OCI-LY7 (cell line): Measurements from ENCODE around the gene INHBB. TPM values are rescaled to one million over a fixed set of nuclear protein-coding genes. Genes with fewer than 3 reads are reported as not detected.

Experiments
- BruUV-seq: library from RNA; stranded (reverse); fragments of 400-500 nt; replicated peaks from 2 replicates; lab custom pipeline; 2021; lab: Mats Ljungman, UMichigan
- CTCF ChIA-PET: fragments of 300-600 bp; sonication (Branson Sonifier 250); formaldehyde crosslinking; loops from one replicate; lab custom pipeline; 2022; ENCODE audit warnings: antibody characterized with exemption; ENCODE audit not compliant: unreplicated experiment; lab: Charles Lee
- POLR2A ChIA-PET: fragments of 300-600 bp; sonication (Branson Sonifier 250); formaldehyde crosslinking; loops from one replicate; lab custom pipeline; 2022; ENCODE audit warnings: antibody characterized with exemption; lab: Charles Lee
- DNase-seq: peaks from one replicate; pipeline ENCODE4 v3.0.0-alpha.2; 2015; ENCODE audit warnings: low spot score
- H2AFZ ChIP-seq: fragments of 200-600 bp; sonication (generic), shearing (Covaris generic); 2 replicates; pipeline ENCODE4 v1.6.1; 2014; ENCODE audit warnings: mild to moderate bottlenecking, antibody characterized with exemption, low read length, moderate library complexity
- H3K27ac ChIP-seq: fragments of 200-600 bp; sonication (generic); 2 replicates; pipeline ENCODE4 v1.5.1; 2014; ENCODE audit warnings: mixed run types, low read depth, mild to moderate bottlenecking, moderate library complexity, low read length, inconsistent platforms; ENCODE audit not compliant: poor library complexity, severe bottlenecking
- H3K36me3 ChIP-seq: fragments of 200-600 bp; sonication (generic); 2 replicates; pipeline ENCODE4 v1.6.1; 2014; ENCODE audit warnings: mild to moderate bottlenecking, antibody characterized with exemption, low read length, moderate library complexity, mixed read lengths; ENCODE audit not compliant: insufficient read depth
- H3K4me1 ChIP-seq: fragments of 200-600 bp; sonication (generic); 2 replicates; pipeline ENCODE4 v1.5.1; 2014; ENCODE audit warnings: mild to moderate bottlenecking, low read length; ENCODE audit not compliant: insufficient read depth, poor library complexity, severe bottlenecking
- H3K4me2 ChIP-seq: fragments of 200-600 bp; sonication (generic); 2 replicates; pipeline ENCODE4 v1.6.1; 2014; ENCODE audit warnings: mild to moderate bottlenecking, low read length
- H3K4me3 ChIP-seq: fragments of 200-600 bp; sonication (generic); 2 replicates; pipeline ENCODE4 v1.5.1; 2014; ENCODE audit warnings: mild to moderate bottlenecking, low read depth, low read length; ENCODE audit not compliant: poor library complexity, severe bottlenecking
- H3K79me2 ChIP-seq: fragments of 200-600 bp; sonication (generic); 2 replicates; pipeline ENCODE4 v1.6.1; 2016; ENCODE audit warnings: low read depth, mild to moderate bottlenecking, low read length, moderate library complexity, mixed read lengths; ENCODE audit not compliant: insufficient read depth
- H3K9me2 ChIP-seq: fragments of 200-600 bp; sonication (generic); 2 replicates; pipeline ENCODE4 v1.6.1; 2016; ENCODE audit warnings: mild to moderate bottlenecking, low read length, mixed read lengths; ENCODE audit not compliant: insufficient read depth
- H3K9me3 ChIP-seq: fragments of 200-600 bp; sonication (generic); 2 replicates; pipeline ENCODE4 v1.6.1; 2014; ENCODE audit warnings: mild to moderate bottlenecking, mixed run types, low read length, mixed read lengths
- H4K20me1 ChIP-seq: fragments of 200-600 bp; sonication (generic); 2 replicates; pipeline ENCODE4 v1.6.1; 2014; ENCODE audit warnings: mild to moderate bottlenecking, antibody characterized with exemption, low read length, moderate library complexity, mixed read lengths; ENCODE audit not compliant: insufficient read depth
- EZH2phosphoT487 ChIP-seq: fragments of 200-600 bp; sonication (generic); IDR thresholded peaks from 2 replicates; pipeline ENCODE4 v1.6.1; 2018; ENCODE audit warnings: low read depth, borderline replicate concordance, mild to moderate bottlenecking, mixed run types, antibody characterized with exemption, low read length, moderate library complexity, mixed read lengths
- intact Hi-C: fragments of 100-400 bp; cut with micrococcal nuclease; formaldehyde crosslinking; loops from one replicate; pipeline ENCODE4 v1.10.0; 2022; ENCODE audit not compliant: unreplicated experiment
- total RNA-seq, 2 experiments: library from RNA; depleted of rRNA in 1 of 2; stranded (reverse); fragments of >200 nt in 1 of 2; shearing (Covaris generic) in 1 of 2; gene quantifications; 2 replicates each; pipeline ENCODE4 v1.2.3, GENCODE V29; 2014 to 2022
- TF ChIP-seq, protein P1 (sequence below): fragments of 200-600 bp; sonication (generic); conservative IDR thresholded peaks from 2 replicates; pipeline ENCODE4 v1.5.1; 2014; ENCODE audit warnings: mild to moderate bottlenecking, antibody characterized with exemption, low read length, moderate library complexity, mixed read lengths

INHBB gene
- total RNA-seq, 2 experiments from 2014 or later: not detected

- H3K9me3 ChIP-seq: no peaks in the 10 kb centered on the region
- POLR2A ChIA-PET: no interaction called here
- no peak overlapping the region for H3K27ac ChIP-seq
- H2AFZ ChIP-seq: no peak overlapping the region
- intact Hi-C loops: no loop called here
- no peak for DNase-seq
- TF ChIP-seq EZH2phosphoT487: no peak
- TF ChIP-seq, protein P1, sequence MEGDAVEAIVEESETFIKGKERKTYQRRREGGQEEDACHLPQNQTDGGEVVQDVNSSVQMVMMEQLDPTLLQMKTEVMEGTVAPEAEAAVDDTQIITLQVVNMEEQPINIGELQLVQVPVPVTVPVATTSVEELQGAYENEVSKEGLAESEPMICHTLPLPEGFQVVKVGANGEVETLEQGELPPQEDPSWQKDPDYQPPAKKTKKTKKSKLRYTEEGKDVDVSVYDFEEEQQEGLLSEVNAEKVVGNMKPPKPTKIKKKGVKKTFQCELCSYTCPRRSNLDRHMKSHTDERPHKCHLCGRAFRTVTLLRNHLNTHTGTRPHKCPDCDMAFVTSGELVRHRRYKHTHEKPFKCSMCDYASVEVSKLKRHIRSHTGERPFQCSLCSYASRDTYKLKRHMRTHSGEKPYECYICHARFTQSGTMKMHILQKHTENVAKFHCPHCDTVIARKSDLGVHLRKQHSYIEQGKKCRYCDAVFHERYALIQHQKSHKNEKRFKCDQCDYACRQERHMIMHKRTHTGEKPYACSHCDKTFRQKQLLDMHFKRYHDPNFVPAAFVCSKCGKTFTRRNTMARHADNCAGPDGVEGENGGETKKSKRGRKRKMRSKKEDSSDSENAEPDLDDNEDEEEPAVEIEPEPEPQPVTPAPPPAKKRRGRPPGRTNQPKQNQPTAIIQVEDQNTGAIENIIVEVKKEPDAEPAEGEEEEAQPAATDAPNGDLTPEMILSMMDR: no peak
- H3K4me1 ChIP-seq: no peaks in the 10 kb centered on the region
- H3K79me2 ChIP-seq: no peaks in the 10 kb centered on the region
- BruUV-seq: no TSS peak
- H3K9me2 ChIP-seq: no peaks in the 10 kb centered on the region
- CTCF ChIA-PET: no interaction called here
- H3K4me2 ChIP-seq: no peak overlapping the region
- no peak overlapping the region for H3K4me3 ChIP-seq
- no peaks in the 10 kb centered on the region for H4K20me1 ChIP-seq
- no peaks in the 10 kb centered on the region for H3K36me3 ChIP-seq
Observed at GRCh38 chr2:120394764-120395163, 48.8 kb downstream of the INHBB start.

DNA sequence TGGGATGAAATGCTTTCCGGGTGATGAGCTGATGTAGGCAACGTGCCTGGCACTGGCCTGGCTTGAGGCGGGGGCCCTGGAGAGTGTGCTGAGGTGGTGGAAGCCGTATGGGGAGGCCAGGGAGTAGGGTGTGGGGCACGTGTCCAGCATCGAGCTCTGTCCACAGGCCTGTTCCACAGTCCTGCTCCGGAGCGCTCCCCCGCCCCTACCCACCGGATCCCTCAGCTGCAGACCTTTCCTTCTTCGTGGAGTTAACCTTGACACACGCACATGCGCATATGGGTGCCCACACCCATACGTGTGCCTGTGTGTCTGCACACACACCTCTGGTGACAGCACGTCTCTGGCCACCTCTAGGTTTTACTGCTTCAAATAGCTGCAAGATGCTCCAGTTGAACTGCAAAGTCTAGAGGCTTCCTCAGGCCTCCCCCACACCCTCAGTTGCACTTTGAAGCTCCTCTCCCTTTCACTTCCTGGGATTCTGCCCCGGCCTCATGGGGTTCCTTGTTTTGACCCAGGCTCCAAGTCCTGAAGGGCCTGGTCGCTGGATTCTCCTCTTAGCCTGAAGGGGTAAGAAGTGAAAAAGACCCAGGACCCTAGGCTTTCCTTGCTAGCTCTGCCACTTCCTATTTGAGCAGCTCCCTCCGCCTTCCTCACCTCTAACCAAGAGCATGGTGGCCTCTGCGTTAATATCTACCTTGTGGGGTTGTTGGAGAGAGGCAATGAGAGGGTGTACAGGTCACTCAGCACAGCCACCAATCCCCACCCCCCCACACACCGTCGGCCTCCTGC, 49.5 kb downstream of the INHBB start:
- Histone ChIP-seq H3K4me2 (no peak overlapping the region), H3K4me3 (no peak overlapping the region), H3K27ac (no peak overlapping the region), H2AFZ (no peak overlapping the region), H3K9me3 (no peaks in the 10 kb centered on the region), H3K9me2 (no peaks in the 10 kb centered on the region), H4K20me1 (no peaks in the 10 kb centered on the region), H3K36me3 (no peaks in the 10 kb centered on the region), H3K4me1 (no peaks in the 10 kb centered on the region), H3K79me2 (no peaks in the 10 kb centered on the region)
- intact Hi-C loops: no loop called here
- no TSS peak for BruUV-seq
- ChIA-PET POLR2A (no interaction called here), CTCF (no interaction called here)
- no peak for DNase-seq
- no peak for TF ChIP-seq EZH2phosphoT487
- TF ChIP-seq, protein P1: no peak
